GM12874 (cell line): ENCODE data around the gene MATN4.

Source experiments
- CTCF ChIP-seq: IDR thresholded peaks from 2 replicates; pipeline ENCODE4 v1.5.1; 2011; ENCODE audit warnings: low read depth, mild to moderate bottlenecking, control low read depth, low read length, moderate library complexity; ENCODE audit not compliant: insufficient read depth

Gene MATN4

GRCh38 chr20:45343532-45344167, 35.6 kb upstream of the MATN4 start:
- TF ChIP-seq CTCF, result no peak

GRCh38 chr20:45342855-45343531, 34.9 kb upstream of the MATN4 start:
- TF ChIP-seq CTCF, result no peak

- TF ChIP-seq CTCF, result no peak
Measured at GRCh38 chr20:45341939-45342854, 34.1 kb upstream of the MATN4 start.

GRCh38 chr20:45341579-45341938, 33.5 kb upstream of the MATN4 start:
- TF ChIP-seq CTCF, result no peak

- no peak for TF ChIP-seq CTCF
Measured at GRCh38 chr20:45340951-45341350, 32.9 kb upstream of the MATN4 start.

- TF ChIP-seq CTCF, result no peak
Measured at GRCh38 chr20:45340236-45340847, 32.2 kb upstream of the MATN4 start.

DNA sequence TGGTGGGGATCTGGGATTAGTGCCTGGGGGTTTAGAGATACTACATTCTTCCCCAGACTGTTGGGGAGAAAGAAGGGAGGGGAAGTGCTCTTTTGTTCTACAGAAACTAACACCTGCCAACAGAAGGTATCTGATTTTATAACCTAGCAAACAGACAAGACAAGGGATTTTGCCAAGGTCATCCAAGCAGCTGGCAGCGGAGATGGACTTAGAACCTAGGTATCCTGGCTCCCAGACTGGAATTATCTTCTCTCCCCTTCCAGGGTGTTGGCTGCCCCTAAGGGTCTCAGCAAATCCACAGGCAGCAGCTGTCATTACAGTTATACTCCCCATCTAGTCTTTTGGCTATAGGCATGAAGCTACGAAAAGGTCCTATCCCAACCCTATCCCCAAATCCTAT, 31.7 kb upstream of the MATN4 start:
- TF ChIP-seq CTCF, result no peak
